Activated B cell treated with CpG ODN at 0.5 μM for 24 hours (primary cell): Measurements from ENCODE around the gene DMRTB1. TPM values are rescaled to one million over a fixed set of nuclear protein-coding genes. Genes with fewer than 3 reads are reported as not detected.

Source experiments
- ATAC-seq: fragments of 200-7000 bp; cut with Tn5 transposase; one replicate; pipeline ENCODE4 v1.10.0; 2021; ENCODE audit warnings: low read depth, mild to moderate bottlenecking, moderate library complexity
- CTCF ChIA-PET: fragments of 350-600 bp; sonication (Branson Sonifier 250); formaldehyde crosslinking; loops from one replicate; lab custom pipeline; 2021; ENCODE audit warnings: antibody characterized with exemption; lab: Charles Lee
- POLR2A ChIA-PET: fragments of 350-600 bp; sonication (Branson Sonifier 250); formaldehyde crosslinking; loops from one replicate; lab custom pipeline; 2021; ENCODE audit warnings: antibody characterized with exemption; lab: Charles Lee
- DNase-seq: peaks from one replicate; pipeline ENCODE4 v3.0.0; 2022
- H3K27ac Mint-ChIP-seq: one replicate; pipeline ENCODE4 v1.8.0; 2020; ENCODE audit warnings: mixed read lengths
- H3K27me3 Mint-ChIP-seq: one replicate; pipeline ENCODE4 v1.8.0; 2021; ENCODE audit warnings: mixed read lengths
- H3K36me3 Mint-ChIP-seq: one replicate; pipeline ENCODE4 v1.8.0; 2021; ENCODE audit warnings: low read depth, mixed read lengths
- H3K4me1 Mint-ChIP-seq: one replicate; pipeline ENCODE4 v1.8.0; 2021; ENCODE audit warnings: mixed read lengths
- H3K4me3 Mint-ChIP-seq: one replicate; pipeline ENCODE4 v1.8.0; 2020; ENCODE audit warnings: mild to moderate bottlenecking, mixed read lengths
- H3K9me3 Mint-ChIP-seq: one replicate; pipeline ENCODE4 v1.8.0; 2020; ENCODE audit warnings: mixed read lengths
- CTCF ChIP-seq: fragments of 200-600 bp; IDR thresholded peaks from one replicate; pipeline ENCODE4 v1.8.0; 2022; ENCODE audit warnings: antibody characterized with exemption, mild to moderate bottlenecking
- intact Hi-C: fragments of 100-400 bp; cut with micrococcal nuclease; formaldehyde crosslinking; loops from one replicate; pipeline ENCODE4 v1.15.1; 2024
- total RNA-seq: library from RNA; stranded (reverse); gene quantifications from 2 replicates; pipeline ENCODE4 v1.2.3, GENCODE V29; 2022

The DMRTB1 gene
- total RNA-seq, 1 donor from 2014 or later, result not detected

- Mint-ChIP-seq H3K9me3 (no peaks in the 10 kb centered on the region), H3K4me3 (no peak overlapping the region), H3K27ac (no peak overlapping the region), H3K4me1 (no peaks in the 10 kb centered on the region), H3K27me3 (peaks cover 2% of the 10 kb centered on the region), H3K36me3 (no peaks in the 10 kb centered on the region)
- DNase-seq, result no peak
- intact Hi-C loops, result no loop called here
- ATAC-seq, result no peak
- POLR2A ChIA-PET, result no interaction called here
- CTCF ChIA-PET, result no interaction called here
- TF ChIP-seq CTCF, result no peak
Measured at GRCh38 chr1:53506355-53507050, 47.3 kb downstream of the DMRTB1 start.

DNA sequence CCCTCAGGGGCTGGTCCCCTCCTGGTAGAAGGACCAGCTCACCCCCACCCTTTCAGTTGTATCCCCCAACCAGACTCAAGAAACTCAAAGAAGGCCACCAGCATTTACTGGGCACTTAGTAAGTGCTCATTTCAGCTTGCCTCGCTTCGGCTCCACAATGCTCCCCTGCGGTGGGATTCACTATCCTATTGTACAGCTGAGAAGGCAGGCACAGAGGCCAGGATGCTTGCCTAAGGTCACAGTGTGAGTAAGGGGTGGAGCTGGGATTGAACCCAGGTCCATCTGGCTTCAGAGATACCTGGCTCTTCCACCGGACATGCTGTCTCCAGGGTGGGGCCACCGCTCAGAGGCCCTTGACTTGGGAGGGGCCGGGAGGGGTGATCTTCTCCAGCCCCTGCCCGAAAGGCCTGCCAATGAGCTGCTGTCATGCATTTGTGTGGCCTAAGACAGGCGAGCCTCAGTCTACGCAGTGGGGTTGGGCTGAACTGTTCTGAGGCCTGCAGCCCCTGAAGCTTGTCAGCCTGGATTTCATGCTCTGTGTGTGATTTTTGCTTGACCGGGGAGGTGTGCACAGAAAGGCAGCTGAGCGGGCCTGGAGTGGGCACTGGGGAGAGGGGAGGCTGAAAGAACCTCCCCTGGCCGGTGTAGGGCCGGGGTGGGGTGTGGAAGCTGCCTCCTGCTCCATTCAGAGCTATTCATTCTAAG, 48.1 kb downstream of the DMRTB1 start:
- H3K27ac Mint-ChIP-seq, result no peak overlapping the region
- no peaks in the 10 kb centered on the region for H3K9me3 Mint-ChIP-seq
- CTCF ChIA-PET, result no interaction called here
- no peaks in the 10 kb centered on the region for H3K4me1 Mint-ChIP-seq
- H3K27me3 Mint-ChIP-seq, result peaks cover 2% of the 10 kb centered on the region
- no peak for TF ChIP-seq CTCF
- H3K4me3 Mint-ChIP-seq, result no peak overlapping the region
- ATAC-seq (no peak), DNase-seq (no peak)
- POLR2A ChIA-PET, result no interaction called here
- H3K36me3 Mint-ChIP-seq, result no peaks in the 10 kb centered on the region
- intact Hi-C loops, result no loop called here

- intact Hi-C loops, result no loop called here
Measured at GRCh38 chr1:53508056-53508990, 49.1 kb downstream of the DMRTB1 start.

DNA sequence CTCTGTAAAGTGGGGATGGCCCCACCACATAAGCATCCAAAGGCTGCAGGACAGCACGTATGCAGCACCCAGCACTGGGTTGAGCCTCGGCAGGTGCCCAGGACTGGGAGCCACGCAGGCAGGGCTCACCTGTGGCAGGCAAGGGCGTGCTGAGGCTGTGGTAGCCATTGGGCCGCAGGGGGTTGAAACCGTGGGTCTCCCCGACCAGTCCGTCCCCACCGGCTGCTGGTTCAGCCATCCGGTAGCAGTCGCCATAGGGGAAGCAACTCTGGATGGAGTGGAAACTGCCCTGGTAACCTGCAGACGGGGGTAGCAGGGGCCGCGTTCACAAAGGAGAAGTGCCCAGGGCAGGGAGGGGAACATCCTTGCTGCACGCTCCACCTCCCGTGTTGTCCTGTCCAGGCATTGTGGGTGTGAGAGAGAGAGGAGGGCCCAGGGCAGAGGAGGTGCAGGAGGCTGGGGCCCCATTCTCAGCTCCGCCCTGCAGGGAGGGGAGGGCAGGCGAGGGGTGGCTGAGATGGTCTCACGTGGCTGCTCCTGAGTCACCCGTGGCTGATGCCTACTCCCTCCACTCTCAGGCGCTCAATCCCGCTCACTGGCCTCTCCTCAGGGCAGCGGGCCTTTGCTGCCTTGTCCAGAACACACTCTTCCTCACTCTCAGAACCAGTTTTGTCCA, 49.9 kb downstream of the DMRTB1 start:
- no peak for DNase-seq
- intact Hi-C loops, result no loop called here
- no peak for TF ChIP-seq CTCF
- ChIA-PET POLR2A (no interaction called here), CTCF (no interaction called here)
- H3K27me3 Mint-ChIP-seq, result peaks cover 2% of the 10 kb centered on the region
- H3K4me3 Mint-ChIP-seq, result no peak overlapping the region
- no peaks in the 10 kb centered on the region for H3K36me3 Mint-ChIP-seq
- no peaks in the 10 kb centered on the region for H3K4me1 Mint-ChIP-seq
- H3K9me3 Mint-ChIP-seq, result no peaks in the 10 kb centered on the region
- ATAC-seq, result no peak
- H3K27ac Mint-ChIP-seq, result no peak overlapping the region

More at GRCh38 chr1:53508056-53508990, 49.1 kb downstream of the DMRTB1 start:
- ChIA-PET POLR2A (no interaction called here), CTCF (no interaction called here)
- Mint-ChIP-seq H3K27me3 (peaks cover 2% of the 10 kb centered on the region), H3K27ac (no peak overlapping the region), H3K4me3 (no peak overlapping the region), H3K36me3 (no peaks in the 10 kb centered on the region), H3K9me3 (no peaks in the 10 kb centered on the region), H3K4me1 (no peaks in the 10 kb centered on the region)
- no peak for TF ChIP-seq CTCF
- DNase-seq (no peak), ATAC-seq (no peak)
